Adrenal gland (tissue), 5 donors: ENCODE results near the gene ACY1.

ENCODE experiments used
- CTCF ChIP-seq, 6 experiments: fragments of 450-650 bp in 4 of 6; fragments of 200-600 bp in 2 of 6; sonication (generic) in 1 of 6; IDR thresholded peaks; 1 replicate in 5 of 6; 2 replicates in 1 of 6; pipeline versions ENCODE4 v1.5.1 to v1.8.0; 2016 to 2021; ENCODE audit warnings: antibody characterized with exemption in 6 of 6, mild to moderate bottlenecking in 2 of 6, moderate library complexity in 1 of 6
- POLR2A ChIP-seq, 2 donors: fragments of 450-650 bp; IDR thresholded peaks; one replicate each; pipeline ENCODE4 v1.6.1; 2017; ENCODE audit warnings: antibody characterized with exemption in 2 of 2, mild to moderate bottlenecking in 2 of 2, moderate library complexity in 1 of 2
- donor health status: DM: no; HTN: no; CAD: no.

DNA sequence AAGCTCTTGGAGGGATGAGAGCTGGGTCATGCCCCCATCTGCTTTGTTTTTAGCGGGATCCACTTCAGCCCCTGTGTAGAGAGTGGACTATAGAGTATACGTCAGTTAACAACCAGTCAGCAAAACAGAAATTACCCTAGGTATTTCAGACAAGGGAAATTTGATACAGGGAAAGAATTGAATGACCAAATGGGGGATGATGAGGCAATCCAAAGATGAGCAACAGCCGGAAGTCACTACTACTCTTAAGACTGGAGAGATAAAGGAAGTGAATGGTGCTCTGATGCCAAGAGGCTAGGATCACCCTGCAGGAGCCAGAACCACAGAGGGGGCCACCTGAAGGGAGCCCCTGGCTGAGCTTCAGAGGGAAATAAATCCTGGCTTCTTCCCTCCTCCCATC, 29.9 kb upstream of the ACY1 start:
- TF ChIP-seq CTCF (IDR thresholded peaks at IDR 0.05): no peak
- TF ChIP-seq POLR2A (IDR thresholded peaks at IDR 0.05): no peak
